HEK293 (cell line): ENCODE results near the gene SHISAL1.

Experiments
- BCL11B ChIP-seq: fragments of 450-650 bp; formaldehyde crosslinking; IDR thresholded peaks from 2 replicates; pipeline ENCODE4 v1.5.1; 2016; ENCODE audit warnings: low read depth, missing biosample characterization, missing genetic modification characterization
- EGR2 ChIP-seq: fragments of 450-650 bp; formaldehyde crosslinking; IDR thresholded peaks from 2 replicates; pipeline ENCODE4 v1.5.1; 2016; ENCODE audit warnings: low read depth, missing biosample characterization, missing genetic modification characterization
- FEZF1 ChIP-seq: fragments of 450-650 bp; formaldehyde crosslinking; IDR thresholded peaks from 2 replicates; pipeline ENCODE4 v1.5.1; 2016; ENCODE audit warnings: missing biosample characterization, missing genetic modification characterization
- GLIS1 ChIP-seq: fragments of 450-650 bp; formaldehyde crosslinking; IDR thresholded peaks from 2 replicates; pipeline ENCODE4 v1.5.1; 2016; ENCODE audit warnings: missing biosample characterization, missing genetic modification characterization
- GLIS2 ChIP-seq: fragments of 450-650 bp; formaldehyde crosslinking; IDR thresholded peaks from 2 replicates; pipeline ENCODE4 v1.5.1; 2016; ENCODE audit warnings: missing biosample characterization, missing genetic modification characterization
- MZF1 ChIP-seq: fragments of 450-650 bp; formaldehyde crosslinking; IDR thresholded peaks from 2 replicates; pipeline ENCODE4 v1.5.1; 2017; ENCODE audit warnings: missing biosample characterization, missing genetic modification characterization, borderline replicate concordance
- REPIN1 ChIP-seq: fragments of 450-650 bp; formaldehyde crosslinking; IDR thresholded peaks from 2 replicates; pipeline ENCODE4 v1.5.1; 2017; ENCODE audit warnings: missing biosample characterization, missing genetic modification characterization, low read depth
- REST ChIP-seq: fragments of 450-650 bp; formaldehyde crosslinking; IDR thresholded peaks from 2 replicates; pipeline ENCODE4 v1.5.1; 2016; ENCODE audit warnings: missing biosample characterization, missing genetic modification characterization
- SCRT2 ChIP-seq: fragments of 450-650 bp; formaldehyde crosslinking; IDR thresholded peaks from 2 replicates; pipeline ENCODE4 v1.5.1; 2016; ENCODE audit warnings: missing biosample characterization, missing genetic modification characterization
- SETDB1 ChIP-seq: IDR thresholded peaks from one replicate; pipeline ENCODE4 v1.6.1; 2017; ENCODE audit warnings: mild to moderate bottlenecking, low read length, moderate library complexity, mixed read lengths; ENCODE audit not compliant: insufficient read length
- YY2 ChIP-seq: fragments of 450-650 bp; formaldehyde crosslinking; IDR thresholded peaks from 2 replicates; pipeline ENCODE4 v1.5.1; 2016; ENCODE audit warnings: missing biosample characterization, missing genetic modification characterization
- ZBTB10 ChIP-seq: fragments of 450-650 bp; formaldehyde crosslinking; IDR thresholded peaks from 2 replicates; pipeline ENCODE4 v1.5.1; 2016; ENCODE audit warnings: missing biosample characterization, missing genetic modification characterization
- ZBTB20 ChIP-seq: fragments of 450-650 bp; formaldehyde crosslinking; IDR thresholded peaks from 2 replicates; pipeline ENCODE4 v1.5.1; 2016; ENCODE audit warnings: missing biosample characterization, missing genetic modification characterization
- ZIC2 ChIP-seq: fragments of 450-650 bp; formaldehyde crosslinking; IDR thresholded peaks from 2 replicates; pipeline ENCODE4 v1.5.1; 2016; ENCODE audit warnings: missing biosample characterization, missing genetic modification characterization
- ZNF121 ChIP-seq: fragments of 450-650 bp; formaldehyde crosslinking; IDR thresholded peaks from 2 replicates; pipeline ENCODE4 v1.5.1; 2016; ENCODE audit warnings: missing biosample characterization, missing genetic modification characterization
- ZNF2 ChIP-seq: fragments of 450-650 bp; formaldehyde crosslinking; IDR thresholded peaks from 2 replicates; pipeline ENCODE4 v1.5.1; 2016; ENCODE audit warnings: missing biosample characterization, missing genetic modification characterization
- ZNF248 ChIP-seq: fragments of 450-650 bp; formaldehyde crosslinking; IDR thresholded peaks from 2 replicates; pipeline ENCODE4 v1.5.1; 2017; ENCODE audit warnings: missing biosample characterization, missing genetic modification characterization
- ZNF266 ChIP-seq: fragments of 450-650 bp; formaldehyde crosslinking; IDR thresholded peaks from 2 replicates; pipeline ENCODE4 v1.5.1; 2016; ENCODE audit warnings: missing biosample characterization, missing genetic modification characterization, low read depth
- ZNF501 ChIP-seq: fragments of 450-650 bp; formaldehyde crosslinking; IDR thresholded peaks from 2 replicates; pipeline ENCODE4 v1.5.1; 2016; ENCODE audit warnings: missing biosample characterization, missing genetic modification characterization
- ZNF660 ChIP-seq: fragments of 450-650 bp; IDR thresholded peaks from 2 replicates; pipeline ENCODE4 v1.5.1; 2018; ENCODE audit warnings: missing biosample characterization, mild to moderate bottlenecking, missing genetic modification characterization
- ZNF670 ChIP-seq: fragments of 450-650 bp; formaldehyde crosslinking; IDR thresholded peaks from 2 replicates; pipeline ENCODE4 v1.5.1; 2016; ENCODE audit warnings: missing biosample characterization, missing genetic modification characterization, low read depth
- ZNF843 ChIP-seq: fragments of 450-650 bp; formaldehyde crosslinking; IDR thresholded peaks from 2 replicates; pipeline ENCODE4 v1.5.1; 2016; ENCODE audit warnings: missing biosample characterization, missing genetic modification characterization
- TF ChIP-seq, protein P1 (sequence below): fragments of 450-650 bp; formaldehyde crosslinking; IDR thresholded peaks from 2 replicates; pipeline ENCODE4 v1.5.1; 2016; ENCODE audit warnings: missing biosample characterization, missing genetic modification characterization
- TF ChIP-seq, protein P2 (sequence below): fragments of 450-650 bp; formaldehyde crosslinking; IDR thresholded peaks from 2 replicates; pipeline ENCODE4 v1.5.1; 2017; ENCODE audit warnings: missing biosample characterization, missing genetic modification characterization
- TF ChIP-seq, protein P3 (sequence below): fragments of 450-650 bp; formaldehyde crosslinking; IDR thresholded peaks from 2 replicates; pipeline ENCODE4 v1.5.1; 2016; ENCODE audit warnings: missing biosample characterization, missing genetic modification characterization

SHISAL1 gene

GRCh38 chr22:44337678-44338004 is 24.9 kb upstream of the SHISAL1 start (continued):
- no peak for TF ChIP-seq ZBTB10 (tag by site-specific recombination)
- no peak for TF ChIP-seq ZNF2
- TF ChIP-seq FEZF1 (tag by site-specific recombination): no peak
- no peak for TF ChIP-seq ZNF843 (tag by site-specific recombination)
- TF ChIP-seq GLIS2: peak; percentile 82
- peak; percentile 96 for TF ChIP-seq GLIS1
- no peak for TF ChIP-seq SCRT2
- no peak for TF ChIP-seq ZNF660 (tag by site-specific recombination)
- TF ChIP-seq ZIC2 (tag by site-specific recombination): peak; percentile 51
- 0 out of 2 replicates have a peak, but pooled peaks have one; percentile 1 for TF ChIP-seq ZBTB20 (tag by site-specific recombination)
- TF ChIP-seq REPIN1: no peak
- TF ChIP-seq MZF1 (tag by site-specific recombination): no peak
- TF ChIP-seq, protein P1, sequence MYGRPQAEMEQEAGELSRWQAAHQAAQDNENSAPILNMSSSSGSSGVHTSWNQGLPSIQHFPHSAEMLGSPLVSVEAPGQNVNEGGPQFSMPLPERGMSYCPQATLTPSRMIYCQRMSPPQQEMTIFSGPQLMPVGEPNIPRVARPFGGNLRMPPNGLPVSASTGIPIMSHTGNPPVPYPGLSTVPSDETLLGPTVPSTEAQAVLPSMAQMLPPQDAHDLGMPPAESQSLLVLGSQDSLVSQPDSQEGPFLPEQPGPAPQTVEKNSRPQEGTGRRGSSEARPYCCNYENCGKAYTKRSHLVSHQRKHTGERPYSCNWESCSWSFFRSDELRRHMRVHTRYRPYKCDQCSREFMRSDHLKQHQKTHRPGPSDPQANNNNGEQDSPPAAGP (tag by site-specific recombination): peak; percentile 23; the same call in 1 of the 2 replicates
- no peak for TF ChIP-seq REST
- 0 out of 2 replicates have a peak, but pooled peaks have one; percentile 32 for TF ChIP-seq EGR2 (tag by site-specific recombination)
- TF ChIP-seq, protein P2, sequence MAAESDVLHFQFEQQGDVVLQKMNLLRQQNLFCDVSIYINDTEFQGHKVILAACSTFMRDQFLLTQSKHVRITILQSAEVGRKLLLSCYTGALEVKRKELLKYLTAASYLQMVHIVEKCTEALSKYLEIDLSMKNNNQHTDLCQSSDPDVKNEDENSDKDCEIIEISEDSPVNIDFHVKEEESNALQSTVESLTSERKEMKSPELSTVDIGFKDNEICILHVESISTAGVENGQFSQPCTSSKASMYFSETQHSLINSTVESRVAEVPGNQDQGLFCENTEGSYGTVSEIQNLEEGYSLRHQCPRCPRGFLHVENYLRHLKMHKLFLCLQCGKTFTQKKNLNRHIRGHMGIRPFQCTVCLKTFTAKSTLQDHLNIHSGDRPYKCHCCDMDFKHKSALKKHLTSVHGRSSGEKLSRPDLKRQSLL (tag by site-specific recombination): no peak
- no peak for TF ChIP-seq SETDB1
- TF ChIP-seq, protein P3, sequence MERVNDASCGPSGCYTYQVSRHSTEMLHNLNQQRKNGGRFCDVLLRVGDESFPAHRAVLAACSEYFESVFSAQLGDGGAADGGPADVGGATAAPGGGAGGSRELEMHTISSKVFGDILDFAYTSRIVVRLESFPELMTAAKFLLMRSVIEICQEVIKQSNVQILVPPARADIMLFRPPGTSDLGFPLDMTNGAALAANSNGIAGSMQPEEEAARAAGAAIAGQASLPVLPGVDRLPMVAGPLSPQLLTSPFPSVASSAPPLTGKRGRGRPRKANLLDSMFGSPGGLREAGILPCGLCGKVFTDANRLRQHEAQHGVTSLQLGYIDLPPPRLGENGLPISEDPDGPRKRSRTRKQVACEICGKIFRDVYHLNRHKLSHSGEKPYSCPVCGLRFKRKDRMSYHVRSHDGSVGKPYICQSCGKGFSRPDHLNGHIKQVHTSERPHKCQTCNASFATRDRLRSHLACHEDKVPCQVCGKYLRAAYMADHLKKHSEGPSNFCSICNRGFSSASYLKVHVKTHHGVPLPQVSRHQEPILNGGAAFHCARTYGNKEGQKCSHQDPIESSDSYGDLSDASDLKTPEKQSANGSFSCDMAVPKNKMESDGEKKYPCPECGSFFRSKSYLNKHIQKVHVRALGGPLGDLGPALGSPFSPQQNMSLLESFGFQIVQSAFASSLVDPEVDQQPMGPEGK (tag by site-specific recombination): no peak; the same call in 1 of the 2 replicates
- no peak for TF ChIP-seq BCL11B (tag by site-specific recombination)
- TF ChIP-seq ZNF248 (tag by site-specific recombination): no peak
- TF ChIP-seq YY2: no peak
- no peak for TF ChIP-seq ZNF670 (tag by site-specific recombination)
- no peak for TF ChIP-seq ZNF121 (tag by site-specific recombination)
- no peak for TF ChIP-seq ZNF501 (tag by site-specific recombination)
- peak; percentile 35; the same call in 1 of the 2 replicates for TF ChIP-seq ZNF266 (tag by site-specific recombination)
